PC-3 (cell line): ENCODE measurements around the gene HIPK3. TPM values are rescaled to one million over a fixed set of nuclear protein-coding genes. Genes with fewer than 3 reads are reported as not detected.

Experiments used
- total RNA-seq: library from RNA; depleted of rRNA; stranded (reverse); fragments of >200 nt; gene quantifications from 2 replicates; pipeline ENCODE4 v1.2.3, GENCODE V29; 2014; rRNA removed

Gene HIPK3
- total RNA-seq, 1 experiment from 2014 or later: 19.4 TPM

Other genes with a start within 250 kb of the HIPK3 start
- not detected in 2 replicates for gene DEPDC7, start 241.5 kb upstream of the HIPK3 start, total RNA-seq
- gene TCP11L1, start 217.8 kb upstream of the HIPK3 start, total RNA-seq: 12.9 and 15.2 TPM in 2 replicates
- gene CSTF3, start 95.9 kb upstream of the HIPK3 start, total RNA-seq: 18.5 and 30.0 TPM in 2 replicates
- gene KIAA1549L, start 118.7 kb downstream of the HIPK3 start, total RNA-seq: 11.4 and 15.8 TPM in 2 replicates